B cell (primary cell): ENCODE data around the gene DNALI1. TPM values are rescaled to one million over a fixed set of nuclear protein-coding genes. Genes with fewer than 3 reads are reported as not detected.

ENCODE experiments used
- ATAC-seq: fragments of 200-7000 bp; cut with Tn5 transposase; one replicate; pipeline ENCODE4 v1.10.0; 2021; ENCODE audit warnings: low read depth, mild to moderate bottlenecking, moderate number of reproducible peaks, moderate library complexity
- CTCF ChIA-PET: fragments of 350-600 bp; sonication (Branson Sonifier 250); formaldehyde crosslinking; loops from one replicate; lab custom pipeline; 2021; ENCODE audit warnings: antibody characterized with exemption, inconsistent platforms; lab: Charles Lee
- POLR2A ChIA-PET: fragments of 350-600 bp; sonication (Branson Sonifier 250); formaldehyde crosslinking; loops from one replicate; lab custom pipeline; 2021; ENCODE audit warnings: antibody characterized with exemption; lab: Charles Lee
- DNase-seq: peaks from one replicate; pipeline ENCODE4 v3.0.0; 2013
- H2AFZ ChIP-seq: 2 replicates; pipeline ENCODE4 v1.6.1; 2012; ENCODE audit warnings: mild to moderate bottlenecking, low read depth, low read length; ENCODE audit not compliant: insufficient read depth, poor library complexity, severe bottlenecking
- H3K27ac ChIP-seq, 2 donors: 1 replicate in 1 of 2; 2 replicates in 1 of 2; pipeline ENCODE4 v1.5.1; 2012 to 2013; ENCODE audit warnings: low read length in 2 of 2, mild to moderate bottlenecking in 2 of 2, moderate library complexity in 1 of 2
- H3K27me3 ChIP-seq, 4 experiments: fragments of 200-600 bp in 1 of 4; sonication (generic) in 1 of 4; replicated peaks in 1 of 4; 1 replicate in 2 of 4; 2 replicates in 2 of 4; pipeline versions ENCODE4 v1.6.1 to v1.7.0; 2013 to 2016; ENCODE audit warnings: low read length in 3 of 4, mild to moderate bottlenecking in 2 of 4, mixed read lengths in 1 of 4, moderate library complexity in 1 of 4; ENCODE audit not compliant: insufficient read depth in 4 of 4, control insufficient read depth in 3 of 4; ENCODE audit errors: control extremely low read depth in 1 of 4
- H3K36me3 ChIP-seq, 2 experiments: replicated peaks in 1 of 2; 1 replicate in 1 of 2; 2 replicates in 1 of 2; pipeline versions ENCODE4 v1.6.1 to v1.7.1; 2013; ENCODE audit warnings: low read length in 1 of 2; ENCODE audit not compliant: insufficient read depth in 2 of 2, control insufficient read depth in 1 of 2; ENCODE audit errors: control extremely low read depth in 1 of 2, extremely low read depth in 1 of 2
- H3K4me1 ChIP-seq, 2 donors: fragments of 200-600 bp in 1 of 2; sonication (generic) in 1 of 2; 1 replicate in 1 of 2; 2 replicates in 1 of 2; pipeline versions ENCODE4 v1.5.1 to v1.6.1; 2013 to 2017; ENCODE audit warnings: low read length in 2 of 2; ENCODE audit not compliant: control insufficient read depth in 2 of 2, insufficient read depth in 2 of 2
- H3K4me2 ChIP-seq: replicated peaks from 2 replicates; pipeline ENCODE3; 2012; ENCODE audit warnings: mild to moderate bottlenecking, low read depth, low read length; ENCODE audit not compliant: poor library complexity, severe bottlenecking
- H3K4me3 ChIP-seq, 5 experiments: fragments of 200-600 bp in 1 of 5; sonication (generic) in 1 of 5; 1 replicate in 3 of 5; 2 replicates in 2 of 5; pipeline versions ENCODE4 v1.5.1 to v1.7.0; 2011 to 2016; ENCODE audit warnings: low read length in 4 of 5, mild to moderate bottlenecking in 4 of 5, low read depth in 2 of 5, control low read depth in 1 of 5, moderate library complexity in 1 of 5; ENCODE audit not compliant: insufficient read depth in 1 of 5; ENCODE audit errors: control extremely low read depth in 1 of 5, extremely low read depth in 1 of 5
- H3K79me2 ChIP-seq: fragments of 200-600 bp; sonication (generic); one replicate; pipeline ENCODE4 v1.6.0; 2016; ENCODE audit warnings: low read length; ENCODE audit not compliant: control insufficient read depth, insufficient read depth
- H3K9ac ChIP-seq: fragments of 200-600 bp; sonication (generic); 2 replicates; pipeline ENCODE4 v1.6.1; 2017; ENCODE audit warnings: mild to moderate bottlenecking, low read length, moderate library complexity
- H3K9me3 ChIP-seq, 3 donors: one replicate each; pipeline versions ENCODE4 v1.6.1 to v1.7.1; 2013; ENCODE audit warnings: low read length in 2 of 3; ENCODE audit not compliant: control insufficient read depth in 2 of 3, insufficient read depth in 1 of 3; ENCODE audit errors: control extremely low read depth in 1 of 3
- H4K20me1 ChIP-seq: 2 replicates; pipeline ENCODE4 v1.6.0; 2012; ENCODE audit warnings: mild to moderate bottlenecking, low read length; ENCODE audit not compliant: insufficient read depth, control insufficient read depth, poor library complexity, severe bottlenecking
- H3K27ac Mint-ChIP-seq: one replicate; pipeline ENCODE4 v1.8.0; 2021; ENCODE audit warnings: mixed read lengths
- H3K27me3 Mint-ChIP-seq: one replicate; pipeline ENCODE4 v1.8.0; 2021; ENCODE audit warnings: mixed read lengths
- H3K4me1 Mint-ChIP-seq: one replicate; pipeline ENCODE4 v1.8.0; 2021; ENCODE audit warnings: mixed read lengths
- H3K4me3 Mint-ChIP-seq: one replicate; pipeline ENCODE4 v1.8.0; 2021; ENCODE audit warnings: mixed read lengths
- H3K9me3 Mint-ChIP-seq: one replicate; pipeline ENCODE4 v1.8.0; 2022; ENCODE audit warnings: mixed read lengths; ENCODE audit not compliant: insufficient read depth
- EZH2 ChIP-seq: IDR thresholded peaks from 2 replicates; pipeline ENCODE4 v1.6.1; 2012; ENCODE audit warnings: borderline replicate concordance, low read depth, mild to moderate bottlenecking, moderate library complexity, low read length; ENCODE audit not compliant: insufficient read depth, poor library complexity, severe bottlenecking
- WGBS: methylation state at CpG from one replicate; pipeline ENCODE4 v1.1.5; 2013; ENCODE audit warnings: missing lambda C conversion rate; ENCODE audit not compliant: insufficient coverage; 5-methylcytosine and 5-hydroxymethylcytosine counted together
- intact Hi-C: fragments of 100-400 bp; cut with micrococcal nuclease; formaldehyde crosslinking; loops from one replicate; pipeline ENCODE4 v1.10.0; 2022
- polyA plus RNA-seq: library from polyadenylated mRNA; depleted of rRNA; stranded (reverse); fragments of >200 nt; gene quantifications from 2 replicates; pipeline ENCODE4 v1.2.3, GENCODE V29; 2012
- total RNA-seq, 2 donors: library from RNA; stranded (reverse); fragments of 120-200 nt in 1 of 2; gene quantifications; 1 replicate in 1 of 2; 2 replicates in 1 of 2; pipeline versions ENCODE4 v1.2.3 to v1.2.4, GENCODE V29; 2013 to 2022
- TF ChIP-seq, protein P1 (sequence below): fragments of 200-600 bp; IDR thresholded peaks from one replicate; pipeline ENCODE4 v1.8.0; 2022; ENCODE audit warnings: antibody characterized with exemption, mild to moderate bottlenecking

DNALI1 gene
- total and polyA plus RNA-seq, 2 donors (not counting 1 experiment from before 2014, with no cell fraction given) = not detected

DNA sequence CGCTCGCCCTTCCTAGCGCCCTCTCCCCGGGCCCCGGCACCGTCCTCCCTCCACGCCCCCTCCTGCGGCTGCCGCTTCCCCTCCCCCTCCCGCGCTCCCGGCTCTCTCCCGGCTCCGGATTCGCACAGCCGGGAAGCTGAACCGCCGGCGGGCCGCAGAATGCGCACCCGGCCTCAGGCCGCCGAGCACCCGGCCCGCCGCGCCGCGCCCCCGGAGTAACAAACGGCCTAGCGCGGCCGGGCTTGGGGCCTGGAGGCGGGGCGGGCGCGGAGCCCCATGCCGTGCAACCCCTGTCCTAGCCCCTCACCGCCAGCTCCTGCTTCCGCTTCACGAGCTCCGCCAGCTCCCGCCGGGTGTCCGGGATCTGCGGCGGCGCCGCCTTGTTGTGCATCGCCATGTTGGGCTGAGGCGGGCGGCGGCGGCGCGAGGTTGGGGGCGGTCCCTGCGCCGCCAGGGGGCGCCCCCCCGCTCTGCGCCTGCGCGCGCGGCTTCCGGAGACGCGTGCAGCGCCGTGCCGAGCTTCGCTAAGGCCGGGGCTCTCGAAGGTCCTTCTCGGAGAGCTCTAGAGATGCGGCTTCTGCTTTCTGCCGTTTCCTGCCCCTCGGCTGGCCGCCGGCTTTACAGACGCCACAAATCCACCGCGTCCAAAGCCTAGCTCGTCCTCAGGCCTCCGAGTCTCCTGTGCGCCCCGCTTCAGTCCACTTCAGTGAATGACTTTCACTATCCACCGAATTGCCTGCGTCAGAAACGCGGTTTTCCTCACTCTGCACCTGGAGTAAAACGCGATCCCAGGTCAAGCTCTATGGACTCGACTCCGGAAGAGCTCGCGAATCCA lies 42.2 kb upstream of the DNALI1 start, which contains the start of gene MEAF6:
TSS of gene MEAF6 (minus strand) at position 417 of the 835 bp plus-strand sequence. CDS start at position 397, 20 bp downstream.
- H3K9me3 ChIP-seq = no peaks in the 10 kb centered on the region
- no peaks in the 10 kb centered on the region for H3K27me3 ChIP-seq
- H3K27ac ChIP-seq = peak within 1 kb of the TSS; percentile 78 to 87
- Mint-ChIP-seq H3K27me3 (no peaks in the 10 kb centered on the region), H3K4me1 (peaks cover 39% of the 10 kb centered on the region), H3K9me3 (no peaks in the 10 kb centered on the region), H3K4me3 (peak within 1 kb of the TSS; percentile 99), H3K27ac (peak within 1 kb of the TSS; percentile 99)
- CTCF ChIA-PET = interaction anchor here (0.7 to 3.9 kb wide), 20 partner anchors 9 to 176 kb away, joined by 3 to 33 read pairs (median 4); partner anchors contain the start of genes GNL2 and SNIP1
- POLR2A ChIA-PET = interaction anchor here (1.1 to 1.3 kb wide), 6 partner anchors 35 to 178 kb away, joined by 3 to 9 read pairs (median 4); partner anchors contain the start of genes CDCA8 and SNIP1
- H3K36me3 ChIP-seq = peaks cover 6 to 8% of the 10 kb centered on the region in 2 experiments
- peaks cover 14 to 22% of the 10 kb centered on the region in 2 donors for H3K4me1 ChIP-seq
- DNase-seq = peak; percentile 93
- WGBS = under 1% methylated on average over 98 of the region's 100 CpGs
- ATAC-seq = peak; percentile 97
- intact Hi-C loops = loop anchor here (1.0 to 2.0 kb wide), 5 partner anchors 40 to 178 kb away; partner anchors contain the start of genes CDCA8, GNL2, SNIP1 and ZC3H12A
- peak within 1 kb of the TSS; percentile 76 for H3K4me2 ChIP-seq
- peak within 1 kb of the TSS; percentile 67 for H3K9ac ChIP-seq
- peaks cover 42% of the 10 kb centered on the region for H3K79me2 ChIP-seq
- peak within 1 kb of the TSS; percentile 57 to 80 (median 77) for H3K4me3 ChIP-seq
- H2AFZ ChIP-seq = peak within 1 kb of the TSS; percentile 94
- H4K20me1 ChIP-seq = peaks cover 13% of the 10 kb centered on the region
- TF ChIP-seq, protein P1, sequence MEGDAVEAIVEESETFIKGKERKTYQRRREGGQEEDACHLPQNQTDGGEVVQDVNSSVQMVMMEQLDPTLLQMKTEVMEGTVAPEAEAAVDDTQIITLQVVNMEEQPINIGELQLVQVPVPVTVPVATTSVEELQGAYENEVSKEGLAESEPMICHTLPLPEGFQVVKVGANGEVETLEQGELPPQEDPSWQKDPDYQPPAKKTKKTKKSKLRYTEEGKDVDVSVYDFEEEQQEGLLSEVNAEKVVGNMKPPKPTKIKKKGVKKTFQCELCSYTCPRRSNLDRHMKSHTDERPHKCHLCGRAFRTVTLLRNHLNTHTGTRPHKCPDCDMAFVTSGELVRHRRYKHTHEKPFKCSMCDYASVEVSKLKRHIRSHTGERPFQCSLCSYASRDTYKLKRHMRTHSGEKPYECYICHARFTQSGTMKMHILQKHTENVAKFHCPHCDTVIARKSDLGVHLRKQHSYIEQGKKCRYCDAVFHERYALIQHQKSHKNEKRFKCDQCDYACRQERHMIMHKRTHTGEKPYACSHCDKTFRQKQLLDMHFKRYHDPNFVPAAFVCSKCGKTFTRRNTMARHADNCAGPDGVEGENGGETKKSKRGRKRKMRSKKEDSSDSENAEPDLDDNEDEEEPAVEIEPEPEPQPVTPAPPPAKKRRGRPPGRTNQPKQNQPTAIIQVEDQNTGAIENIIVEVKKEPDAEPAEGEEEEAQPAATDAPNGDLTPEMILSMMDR = peak; percentile 84
- TF ChIP-seq EZH2 = no peak
